Measurements from ENCODE around the gene C1orf50.
A peak's percentile ranks its signal among the peaks of the same experiment; 100 is the strongest.
"Not testable (repeated sequence)": the region's sequence is repeated elsewhere in the genome, so short reads cannot be mapped to it uniquely, and the experiment has no call there.

C1orf50 gene

GRCh38 chr1:42766741-42767509, at the start of gene C1orf50, which contains the start of gene P3H1:
Gene C1orf50 (plus strand): TSS chr1:42767249. CDS start chr1:42767312, 63 bp downstream.
Gene P3H1 (minus strand): TSS chr1:42767028. CDS start chr1:42766971, 57 bp downstream.
- TF ChIP-seq CTCF (IDR thresholded peaks at IDR 0.05; ENCODE audit: extremely low read depth, missing control alignments), result no peak
- peak; percentile 98 for DNase-seq (ENCODE audit: low spot score)

GRCh38 chr1:42720868-42721267, 46.2 kb upstream of the C1orf50 start:
- DNase-seq (ENCODE audit: low spot score), result no peak
- TF ChIP-seq CTCF (IDR thresholded peaks at IDR 0.05; ENCODE audit: extremely low read depth, missing control alignments), result no peak

GRCh38 chr1:42721926-42722325, 45.1 kb upstream of the C1orf50 start:
- TF ChIP-seq CTCF (IDR thresholded peaks at IDR 0.05; ENCODE audit: extremely low read depth, missing control alignments), result no peak
- DNase-seq (ENCODE audit: low spot score), result no peak

- not testable (repeated sequence) for DNase-seq (ENCODE audit: low spot score)
These were observed 44.6 kb upstream of the C1orf50 start for GRCh38 chr1:42722403-42722802.

- DNase-seq (ENCODE audit: low spot score), result no peak
- TF ChIP-seq CTCF (IDR thresholded peaks at IDR 0.05; ENCODE audit: extremely low read depth, missing control alignments), result no peak
These were observed 43.5 kb upstream of the C1orf50 start for GRCh38 chr1:42723511-42723910.

GRCh38 chr1:42725820-42726219, 41.2 kb upstream of the C1orf50 start:
- not testable (repeated sequence) for DNase-seq (ENCODE audit: low spot score)

GRCh38 chr1:42730002-42730401, 37.0 kb upstream of the C1orf50 start:
- no peak for TF ChIP-seq CTCF (IDR thresholded peaks at IDR 0.05; ENCODE audit: extremely low read depth, missing control alignments)
- no peak for DNase-seq (ENCODE audit: low spot score)

GRCh38 chr1:42730988-42731387, 36.1 kb upstream of the C1orf50 start:
- TF ChIP-seq CTCF (IDR thresholded peaks at IDR 0.05; ENCODE audit: extremely low read depth, missing control alignments), result no peak
- DNase-seq (ENCODE audit: low spot score), result peak; percentile 21

Data from GM20000 (cell line).